ENCODE measurements around the gene ATP7B. TPM values are rescaled to one million over a fixed set of nuclear protein-coding genes. Genes with fewer than 3 reads are reported as not detected.

Gene ATP7B
- total and polyA plus RNA-seq, 2 donors (not counting 1 experiment from before 2014, with no cell fraction given), result 1.7 to 3.3 TPM

DNA sequence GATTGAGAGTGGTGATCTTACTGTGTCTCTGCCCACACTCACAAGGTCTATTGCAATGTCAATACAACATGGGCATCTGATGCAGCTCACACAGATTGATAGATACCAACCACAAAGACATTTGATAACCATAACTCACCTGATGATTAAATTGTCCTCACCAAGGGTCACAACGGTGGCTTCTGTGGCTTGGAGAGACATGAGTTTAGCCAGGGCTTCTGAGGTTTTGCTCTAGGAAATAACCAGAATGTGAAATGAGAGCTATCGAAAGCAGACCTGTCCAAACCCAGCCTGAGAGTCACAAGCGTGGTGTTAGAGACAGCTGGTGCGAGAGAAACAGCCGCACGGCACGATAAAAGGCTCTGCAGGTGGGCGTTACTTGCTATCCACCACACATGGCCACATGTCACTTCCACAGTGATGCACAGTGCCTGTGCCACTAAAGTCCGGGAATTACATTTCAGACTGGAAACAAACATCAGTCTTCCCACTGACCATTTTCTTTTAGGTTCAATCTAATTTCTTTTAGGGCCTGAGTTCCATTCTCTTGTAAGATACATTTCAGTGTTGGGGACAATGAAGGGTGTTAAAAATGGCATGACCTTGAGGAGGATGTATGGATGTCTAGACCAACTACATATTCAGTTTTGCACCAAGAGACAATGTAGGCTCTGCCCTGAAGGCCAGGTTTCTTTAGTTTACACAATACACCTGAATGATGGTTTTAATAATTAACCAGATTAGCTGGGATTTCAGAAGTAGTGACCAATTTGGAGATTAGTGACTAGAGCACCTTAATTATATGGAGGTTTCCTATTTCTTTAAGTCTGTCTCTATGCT, 53.7 kb downstream of the ATP7B start:
- Histone ChIP-seq H3K79me2 (ENCODE audit: control insufficient read depth, insufficient read depth, low read length) (no peaks in the 10 kb centered on the region), H2AFZ (ENCODE audit: low read length) (no peak overlapping the region), H3K9ac (ENCODE audit: insufficient read depth, low read length) (no peak overlapping the region), H3K27ac (ENCODE audit: insufficient read depth, low read length) (no peak overlapping the region), H4K20me1 (ENCODE audit: control insufficient read depth, extremely low read depth, insufficient read depth, low read length) (no peaks in the 10 kb centered on the region), H3K4me1 (ENCODE audit: control insufficient read depth, extremely low read depth, insufficient read depth, low read length) (no peaks in the 10 kb centered on the region), H3K9me3 (ENCODE audit: control insufficient read depth, insufficient read depth, low read depth, low read length) (no peaks in the 10 kb centered on the region), H3K27me3 (ENCODE audit: control insufficient read depth, insufficient read depth, low read length) (no peaks in the 10 kb centered on the region), H3K4me2 (ENCODE audit: extremely low read depth, insufficient read depth, low read length) (no peak overlapping the region), H3K4me3 (replicated peaks in 1 of 4; ENCODE audit: control extremely low read depth in 1 of 4, insufficient read depth in 1 of 4, low read depth in 3 of 4, low read length in 4 of 4) (no peak overlapping the region), H3K36me3 (ENCODE audit: control insufficient read depth, insufficient read depth, low read length) (no peaks in the 10 kb centered on the region)
- TF ChIP-seq, protein P1, sequence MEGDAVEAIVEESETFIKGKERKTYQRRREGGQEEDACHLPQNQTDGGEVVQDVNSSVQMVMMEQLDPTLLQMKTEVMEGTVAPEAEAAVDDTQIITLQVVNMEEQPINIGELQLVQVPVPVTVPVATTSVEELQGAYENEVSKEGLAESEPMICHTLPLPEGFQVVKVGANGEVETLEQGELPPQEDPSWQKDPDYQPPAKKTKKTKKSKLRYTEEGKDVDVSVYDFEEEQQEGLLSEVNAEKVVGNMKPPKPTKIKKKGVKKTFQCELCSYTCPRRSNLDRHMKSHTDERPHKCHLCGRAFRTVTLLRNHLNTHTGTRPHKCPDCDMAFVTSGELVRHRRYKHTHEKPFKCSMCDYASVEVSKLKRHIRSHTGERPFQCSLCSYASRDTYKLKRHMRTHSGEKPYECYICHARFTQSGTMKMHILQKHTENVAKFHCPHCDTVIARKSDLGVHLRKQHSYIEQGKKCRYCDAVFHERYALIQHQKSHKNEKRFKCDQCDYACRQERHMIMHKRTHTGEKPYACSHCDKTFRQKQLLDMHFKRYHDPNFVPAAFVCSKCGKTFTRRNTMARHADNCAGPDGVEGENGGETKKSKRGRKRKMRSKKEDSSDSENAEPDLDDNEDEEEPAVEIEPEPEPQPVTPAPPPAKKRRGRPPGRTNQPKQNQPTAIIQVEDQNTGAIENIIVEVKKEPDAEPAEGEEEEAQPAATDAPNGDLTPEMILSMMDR (conservative IDR thresholded peaks at IDR 0.05 in 1 of 2, IDR thresholded peaks at IDR 0.05 in 1 of 2; ENCODE audit: low read depth in 1 of 2, low read length in 2 of 2), result no peak
- no peak for TF ChIP-seq EZH2 (IDR thresholded peaks at IDR 0.05; ENCODE audit: low read length, missing control alignments)
- no peak for DNase-seq (ENCODE audit: low read depth in 2 of 2)

- no peaks in the 10 kb centered on the region for H4K20me1 ChIP-seq (ENCODE audit: control insufficient read depth, extremely low read depth, insufficient read depth, low read length)
- TF ChIP-seq, protein P1 (conservative IDR thresholded peaks at IDR 0.05 in 1 of 2, IDR thresholded peaks at IDR 0.05 in 1 of 2; ENCODE audit: low read depth in 1 of 2, low read length in 2 of 2), result no peak
- TF ChIP-seq EZH2 (IDR thresholded peaks at IDR 0.05; ENCODE audit: low read length, missing control alignments), result no peak
- no peak overlapping the region for H2AFZ ChIP-seq (ENCODE audit: low read length)
These were observed 54.5 kb downstream of the ATP7B start for GRCh38 chr13:51956717-51957116.

GRCh38 chr13:51955816-51956603, 55.2 kb downstream of the ATP7B start:
- no peak for TF ChIP-seq EZH2 (IDR thresholded peaks at IDR 0.05; ENCODE audit: low read length, missing control alignments)
- TF ChIP-seq, protein P1 (conservative IDR thresholded peaks at IDR 0.05 in 1 of 2, IDR thresholded peaks at IDR 0.05 in 1 of 2; ENCODE audit: low read depth in 1 of 2, low read length in 2 of 2), result no peak
- no peaks in the 10 kb centered on the region for H3K36me3 ChIP-seq (ENCODE audit: control insufficient read depth, insufficient read depth, low read length)
- DNase-seq (ENCODE audit: low read depth in 2 of 2), result no peak
- no peaks in the 10 kb centered on the region for H3K9me3 ChIP-seq (ENCODE audit: control insufficient read depth, insufficient read depth, low read depth, low read length)
- H3K4me3 ChIP-seq (replicated peaks in 1 of 4; ENCODE audit: control extremely low read depth in 1 of 4, insufficient read depth in 1 of 4, low read depth in 3 of 4, low read length in 4 of 4), result no peak overlapping the region
- no peak overlapping the region for H3K27ac ChIP-seq (ENCODE audit: insufficient read depth, low read length)
- no peaks in the 10 kb centered on the region for H3K4me1 ChIP-seq (ENCODE audit: control insufficient read depth, extremely low read depth, insufficient read depth, low read length)
- H4K20me1 ChIP-seq (ENCODE audit: control insufficient read depth, extremely low read depth, insufficient read depth, low read length), result no peaks in the 10 kb centered on the region
- no peak overlapping the region for H3K9ac ChIP-seq (ENCODE audit: insufficient read depth, low read length)
- no peaks in the 10 kb centered on the region for H3K27me3 ChIP-seq (ENCODE audit: control insufficient read depth, insufficient read depth, low read length)
- H2AFZ ChIP-seq (ENCODE audit: low read length), result no peak overlapping the region
- H3K79me2 ChIP-seq (ENCODE audit: control insufficient read depth, insufficient read depth, low read length), result no peaks in the 10 kb centered on the region
- no peak overlapping the region for H3K4me2 ChIP-seq (ENCODE audit: extremely low read depth, insufficient read depth, low read length)

More at GRCh38 chr13:51956717-51957116, 54.5 kb downstream of the ATP7B start:
- Histone ChIP-seq H3K4me3 (replicated peaks in 1 of 4; ENCODE audit: control extremely low read depth in 1 of 4, insufficient read depth in 1 of 4, low read depth in 3 of 4, low read length in 4 of 4) (no peak overlapping the region), H3K27ac (ENCODE audit: insufficient read depth, low read length) (no peak overlapping the region), H3K9me3 (ENCODE audit: control insufficient read depth, insufficient read depth, low read depth, low read length) (no peaks in the 10 kb centered on the region), H3K27me3 (ENCODE audit: control insufficient read depth, insufficient read depth, low read length) (no peaks in the 10 kb centered on the region), H3K4me1 (ENCODE audit: control insufficient read depth, extremely low read depth, insufficient read depth, low read length) (no peaks in the 10 kb centered on the region), H3K4me2 (ENCODE audit: extremely low read depth, insufficient read depth, low read length) (no peak overlapping the region), H3K9ac (ENCODE audit: insufficient read depth, low read length) (no peak overlapping the region), H3K79me2 (ENCODE audit: control insufficient read depth, insufficient read depth, low read length) (no peaks in the 10 kb centered on the region), H3K36me3 (ENCODE audit: control insufficient read depth, insufficient read depth, low read length) (no peaks in the 10 kb centered on the region)
- DNase-seq (ENCODE audit: low read depth in 2 of 2), result no peak
